Breast epithelium (tissue), 3 donors: ENCODE measurements around the gene ZNF732.

Experiments
- POLR2A ChIP-seq: fragments of 450-650 bp; IDR thresholded peaks from one replicate; pipeline ENCODE4 v1.6.1; 2016; ENCODE audit warnings: antibody characterized with exemption, mild to moderate bottlenecking, moderate library complexity
- TF ChIP-seq, protein P1 (sequence below), 3 donors: fragments of 450-650 bp; IDR thresholded peaks; one replicate each; pipeline ENCODE4 v1.5.1; 2016 to 2017; ENCODE audit warnings: antibody characterized with exemption in 3 of 3, mild to moderate bottlenecking in 3 of 3, moderate library complexity in 3 of 3

DNA sequence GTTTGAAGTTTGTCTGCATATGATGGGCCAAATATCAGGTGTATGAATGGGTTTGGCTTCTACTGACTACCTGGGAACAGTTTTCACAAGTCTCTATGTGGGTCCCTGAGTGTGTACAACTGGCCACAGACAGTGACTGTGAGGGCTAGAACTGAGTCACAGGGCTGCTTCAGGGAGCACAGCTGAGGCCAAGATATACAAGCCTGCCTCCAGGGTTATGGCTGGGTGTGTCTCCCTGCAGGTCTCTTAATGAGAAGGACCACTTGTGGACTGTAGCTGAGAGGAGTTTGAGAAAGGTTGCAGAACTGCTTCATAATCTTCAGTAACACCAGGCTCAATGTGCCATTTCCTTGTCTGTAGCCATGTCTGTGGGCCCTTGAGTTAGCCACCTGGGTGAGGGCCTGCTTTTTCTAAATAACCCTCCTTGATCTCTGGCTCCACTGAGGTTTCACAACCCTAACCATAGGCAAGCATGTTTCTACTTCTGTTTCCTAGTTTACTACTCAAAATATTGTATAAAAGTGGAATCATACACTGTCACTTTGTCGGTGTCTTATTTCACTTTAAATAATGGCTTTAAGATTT, 81.3 kb downstream of the ZNF732 start:
- TF ChIP-seq, protein P1, sequence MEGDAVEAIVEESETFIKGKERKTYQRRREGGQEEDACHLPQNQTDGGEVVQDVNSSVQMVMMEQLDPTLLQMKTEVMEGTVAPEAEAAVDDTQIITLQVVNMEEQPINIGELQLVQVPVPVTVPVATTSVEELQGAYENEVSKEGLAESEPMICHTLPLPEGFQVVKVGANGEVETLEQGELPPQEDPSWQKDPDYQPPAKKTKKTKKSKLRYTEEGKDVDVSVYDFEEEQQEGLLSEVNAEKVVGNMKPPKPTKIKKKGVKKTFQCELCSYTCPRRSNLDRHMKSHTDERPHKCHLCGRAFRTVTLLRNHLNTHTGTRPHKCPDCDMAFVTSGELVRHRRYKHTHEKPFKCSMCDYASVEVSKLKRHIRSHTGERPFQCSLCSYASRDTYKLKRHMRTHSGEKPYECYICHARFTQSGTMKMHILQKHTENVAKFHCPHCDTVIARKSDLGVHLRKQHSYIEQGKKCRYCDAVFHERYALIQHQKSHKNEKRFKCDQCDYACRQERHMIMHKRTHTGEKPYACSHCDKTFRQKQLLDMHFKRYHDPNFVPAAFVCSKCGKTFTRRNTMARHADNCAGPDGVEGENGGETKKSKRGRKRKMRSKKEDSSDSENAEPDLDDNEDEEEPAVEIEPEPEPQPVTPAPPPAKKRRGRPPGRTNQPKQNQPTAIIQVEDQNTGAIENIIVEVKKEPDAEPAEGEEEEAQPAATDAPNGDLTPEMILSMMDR (IDR thresholded peaks at IDR 0.05), result no peak
- TF ChIP-seq POLR2A, result no peak
